Muscle layer of colon (tissue), 2 donors: ENCODE measurements around the gene SLC25A23.

ENCODE experiments used
- H3K27ac ChIP-seq: one replicate; pipeline ENCODE4 v1.7.0; 2013; ENCODE audit warnings: low read depth, mild to moderate bottlenecking, low read length, moderate library complexity
- H3K27me3 ChIP-seq, 2 donors: one replicate each; pipeline ENCODE4 v1.7.0; 2013; ENCODE audit warnings: low read length in 2 of 2, mild to moderate bottlenecking in 2 of 2; ENCODE audit not compliant: insufficient read depth in 2 of 2, control insufficient read depth in 1 of 2
- H3K36me3 ChIP-seq: one replicate; pipeline ENCODE4 v1.7.0; 2013; ENCODE audit warnings: mild to moderate bottlenecking, low read length; ENCODE audit not compliant: insufficient read depth
- H3K4me1 ChIP-seq: one replicate; pipeline ENCODE4 v1.7.0; 2013; ENCODE audit warnings: mild to moderate bottlenecking, low read length; ENCODE audit not compliant: insufficient read depth
- H3K4me3 ChIP-seq, 2 donors: one replicate each; pipeline ENCODE4 v1.7.0; 2013; ENCODE audit warnings: low read length in 2 of 2, low read depth in 1 of 2, mild to moderate bottlenecking in 1 of 2, moderate library complexity in 1 of 2
- H3K9ac ChIP-seq: one replicate; pipeline ENCODE4 v1.7.0; 2013; ENCODE audit warnings: low read length
- H3K9me3 ChIP-seq: one replicate; pipeline ENCODE4 v1.7.0; 2013; ENCODE audit warnings: mild to moderate bottlenecking, low read length
- donor health status: abdominal sarcoma.
- donor health status: Adenocarcinoma of cecum.

The SLC25A23 gene

GRCh38 chr19:6476896-6477431, 17.4 kb upstream of the SLC25A23 start:
- peaks cover 10 to 23% of the 10 kb centered on the region in 2 donors for H3K27me3 ChIP-seq
- H3K9ac ChIP-seq: no peak overlapping the region
- no peaks in the 10 kb centered on the region for H3K36me3 ChIP-seq
- no peak overlapping the region for H3K4me3 ChIP-seq
- peaks cover 6% of the 10 kb centered on the region for H3K4me1 ChIP-seq
- H3K9me3 ChIP-seq: no peaks in the 10 kb centered on the region
- no peak overlapping the region for H3K27ac ChIP-seq

GRCh38 chr19:6476155-6476895, 16.7 kb upstream of the SLC25A23 start:
- Histone ChIP-seq H3K27me3 (peaks cover 10 to 23% of the 10 kb centered on the region in 2 donors), H3K27ac (no peak overlapping the region), H3K4me1 (peaks cover 6% of the 10 kb centered on the region), H3K36me3 (no peaks in the 10 kb centered on the region), H3K9me3 (no peaks in the 10 kb centered on the region), H3K9ac (no peak overlapping the region), H3K4me3 (no peak overlapping the region)

DNA sequence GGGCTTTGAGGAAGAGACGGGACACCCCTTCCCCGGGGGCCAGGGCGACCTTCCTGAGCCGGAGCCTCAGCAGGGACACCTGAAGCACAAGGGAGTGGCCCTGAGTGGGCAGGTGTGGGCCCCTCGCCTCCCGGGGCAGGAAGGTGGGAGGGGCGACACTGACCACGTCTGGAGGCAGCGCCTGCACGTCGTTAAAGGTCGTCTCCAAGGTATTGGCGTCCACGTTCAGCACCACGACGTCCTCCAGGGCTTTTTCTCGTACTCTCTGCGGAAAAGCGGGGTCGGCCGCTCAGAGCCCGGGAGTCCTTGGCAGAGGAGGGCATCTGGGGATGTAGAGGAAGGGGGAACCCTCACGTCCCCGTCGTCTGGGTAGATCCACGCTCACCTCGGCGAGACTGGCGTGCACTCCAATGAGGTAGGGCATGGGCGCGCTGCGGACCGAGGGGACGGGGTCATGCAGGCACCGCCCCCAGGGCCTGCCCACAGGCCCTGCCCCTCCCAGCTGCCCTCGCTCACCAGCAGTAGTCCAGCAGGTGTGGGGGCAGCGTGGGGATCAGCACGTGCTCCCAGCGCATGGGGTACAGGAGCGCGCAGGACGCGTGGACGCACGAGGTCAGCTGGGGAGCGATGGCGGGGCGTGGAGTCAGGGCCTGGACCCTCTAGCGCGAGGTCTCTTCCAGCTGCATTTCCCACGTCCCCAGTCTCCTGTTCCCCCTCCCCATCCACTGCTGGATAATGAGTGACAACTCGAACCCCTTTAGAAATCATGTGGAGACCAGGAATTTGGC, 15.9 kb upstream of the SLC25A23 start:
- Histone ChIP-seq H3K9me3 (no peaks in the 10 kb centered on the region), H3K4me1 (peaks cover 6% of the 10 kb centered on the region), H3K9ac (no peak overlapping the region), H3K4me3 (no peak overlapping the region), H3K27ac (no peak overlapping the region), H3K36me3 (no peaks in the 10 kb centered on the region), H3K27me3 (peaks cover 10 to 23% of the 10 kb centered on the region in 2 donors)

DNA sequence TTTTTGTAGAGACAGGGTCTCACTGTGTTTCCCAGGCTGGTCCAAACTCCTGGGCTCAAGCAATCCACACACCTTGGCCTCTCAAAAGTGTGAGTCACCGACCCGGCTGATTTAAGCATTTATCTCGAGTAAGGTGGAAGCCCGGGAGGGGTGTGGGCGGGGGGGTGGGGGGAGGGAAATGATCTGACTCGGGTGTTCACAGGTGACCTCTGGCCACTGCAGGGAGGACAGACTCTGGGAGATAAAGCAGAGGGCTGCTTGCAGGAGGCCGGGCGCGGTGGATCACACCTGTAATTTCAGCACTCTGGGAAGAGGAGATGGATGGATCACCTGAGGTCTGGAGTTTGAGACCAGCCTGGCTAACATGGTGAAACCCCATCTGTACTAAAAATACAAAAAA, 14.1 kb upstream of the SLC25A23 start:
- H3K9me3 ChIP-seq: no peaks in the 10 kb centered on the region
- H3K4me3 ChIP-seq: no peak overlapping the region
- H3K9ac ChIP-seq: no peak overlapping the region
- H3K4me1 ChIP-seq: peaks cover 6% of the 10 kb centered on the region
- no peak overlapping the region for H3K27ac ChIP-seq
- no peaks in the 10 kb centered on the region for H3K36me3 ChIP-seq
- H3K27me3 ChIP-seq: peaks cover 10 to 23% of the 10 kb centered on the region in 2 donors

DNA sequence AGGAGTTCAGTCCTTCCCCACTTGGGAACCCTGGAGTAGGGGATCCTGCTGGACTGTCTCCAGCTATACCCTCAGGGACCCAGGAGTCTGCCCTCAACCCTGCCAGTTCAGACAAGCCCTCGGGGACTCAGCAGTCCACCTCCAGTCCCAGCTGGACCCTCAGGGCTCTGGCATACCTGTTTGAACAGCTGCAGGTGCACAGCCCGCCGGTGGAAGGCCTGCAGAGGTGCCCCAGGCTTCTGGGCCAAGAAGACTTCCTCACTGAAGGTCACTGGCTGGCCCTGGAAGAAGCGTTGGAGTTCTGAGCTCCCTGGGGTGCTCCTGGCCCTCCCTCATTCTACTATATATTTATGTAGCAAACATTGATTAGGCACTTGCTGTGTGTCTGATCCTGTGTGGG, 13.1 kb upstream of the SLC25A23 start:
- Histone ChIP-seq H3K27me3 (peaks cover 10 to 23% of the 10 kb centered on the region in 2 donors), H3K27ac (no peak overlapping the region), H3K4me1 (peaks cover 6% of the 10 kb centered on the region)

DNA sequence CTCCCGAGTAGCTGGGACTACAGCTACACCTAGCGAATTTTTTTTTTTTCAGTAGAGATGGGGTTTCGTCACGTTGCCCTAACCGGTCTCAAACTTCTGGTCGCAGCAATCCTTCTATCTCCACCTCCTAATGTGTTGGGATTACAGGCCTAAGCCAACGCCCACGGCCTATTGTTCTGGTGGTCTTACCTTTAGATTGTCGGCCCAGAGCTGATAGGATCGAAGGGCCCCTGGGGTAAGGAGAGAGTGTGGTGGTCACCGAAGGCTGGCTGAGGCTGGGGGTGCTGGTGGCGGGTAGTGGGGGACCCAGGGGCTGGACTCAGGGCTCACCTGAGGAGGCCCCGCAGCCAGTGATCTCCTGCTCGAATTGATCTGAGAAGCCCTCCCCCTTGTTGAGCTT, 11.5 kb upstream of the SLC25A23 start:
- H3K27ac ChIP-seq: no peak overlapping the region
- peaks cover under 1% of the 10 kb centered on the region for H3K4me1 ChIP-seq
- peaks cover 4 to 11% of the 10 kb centered on the region in 2 donors for H3K27me3 ChIP-seq
- H3K9ac ChIP-seq: no peak overlapping the region
- no peak overlapping the region for H3K4me3 ChIP-seq
- no peaks in the 10 kb centered on the region for H3K9me3 ChIP-seq
- no peaks in the 10 kb centered on the region for H3K36me3 ChIP-seq

More for the DNA sequence above, 13.1 kb upstream of the SLC25A23 start:
- no peaks in the 10 kb centered on the region for H3K9me3 ChIP-seq
- H3K4me3 ChIP-seq: no peak overlapping the region
- no peaks in the 10 kb centered on the region for H3K36me3 ChIP-seq
- no peak overlapping the region for H3K9ac ChIP-seq

- peaks cover 0 to 4% of the 10 kb centered on the region in 2 donors for H3K27me3 ChIP-seq
- no peaks in the 10 kb centered on the region for H3K9me3 ChIP-seq
- H3K36me3 ChIP-seq: no peaks in the 10 kb centered on the region
- H3K4me3 ChIP-seq: no peak overlapping the region
- no peak overlapping the region for H3K9ac ChIP-seq
- H3K27ac ChIP-seq: no peak overlapping the region
- H3K4me1 ChIP-seq: no peaks in the 10 kb centered on the region
Measured at GRCh38 chr19:6470173-6470572, 10.6 kb upstream of the SLC25A23 start.

GRCh38 chr19:6467384-6467783, 7.8 kb upstream of the SLC25A23 start:
- Histone ChIP-seq H3K9ac (no peak overlapping the region), H3K36me3 (no peaks in the 10 kb centered on the region), H3K4me1 (no peaks in the 10 kb centered on the region), H3K27ac (no peak overlapping the region), H3K4me3 (no peak overlapping the region), H3K27me3 (peaks cover 0 to 22% of the 10 kb centered on the region in 2 donors), H3K9me3 (no peaks in the 10 kb centered on the region)

GRCh38 chr19:6466526-6467248, 7.1 kb upstream of the SLC25A23 start:
- H3K9ac ChIP-seq: no peak overlapping the region
- H3K9me3 ChIP-seq: no peaks in the 10 kb centered on the region
- no peak overlapping the region for H3K4me3 ChIP-seq
- H3K27ac ChIP-seq: no peak overlapping the region
- peaks cover 0 to 22% of the 10 kb centered on the region in 2 donors for H3K27me3 ChIP-seq
- no peaks in the 10 kb centered on the region for H3K36me3 ChIP-seq
- H3K4me1 ChIP-seq: no peaks in the 10 kb centered on the region

DNA sequence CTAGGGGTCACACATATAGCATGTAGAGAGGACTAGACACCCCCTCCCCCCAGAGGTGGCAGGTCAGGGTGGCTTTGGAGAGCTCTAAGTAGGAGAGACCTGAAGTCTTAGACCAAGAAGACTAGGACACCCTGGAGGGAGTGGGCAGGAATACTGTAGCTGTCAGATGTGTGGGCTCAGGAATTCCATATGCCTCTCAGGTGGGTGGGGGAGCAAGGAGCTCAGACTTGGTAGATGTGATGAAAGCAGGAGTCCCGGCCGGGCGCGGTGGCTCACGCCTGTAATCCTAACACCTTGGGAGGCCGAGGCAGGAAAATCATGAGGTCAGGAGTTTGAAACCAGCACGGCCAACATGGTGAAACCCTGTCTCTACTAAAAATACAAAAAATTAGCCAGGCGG, 6.1 kb upstream of the SLC25A23 start:
- Histone ChIP-seq H3K27me3 (peaks cover 0 to 22% of the 10 kb centered on the region in 2 donors), H3K4me3 (no peak overlapping the region), H3K27ac (no peak overlapping the region), H3K9ac (no peak overlapping the region), H3K36me3 (no peaks in the 10 kb centered on the region), H3K4me1 (no peaks in the 10 kb centered on the region), H3K9me3 (no peaks in the 10 kb centered on the region)

DNA sequence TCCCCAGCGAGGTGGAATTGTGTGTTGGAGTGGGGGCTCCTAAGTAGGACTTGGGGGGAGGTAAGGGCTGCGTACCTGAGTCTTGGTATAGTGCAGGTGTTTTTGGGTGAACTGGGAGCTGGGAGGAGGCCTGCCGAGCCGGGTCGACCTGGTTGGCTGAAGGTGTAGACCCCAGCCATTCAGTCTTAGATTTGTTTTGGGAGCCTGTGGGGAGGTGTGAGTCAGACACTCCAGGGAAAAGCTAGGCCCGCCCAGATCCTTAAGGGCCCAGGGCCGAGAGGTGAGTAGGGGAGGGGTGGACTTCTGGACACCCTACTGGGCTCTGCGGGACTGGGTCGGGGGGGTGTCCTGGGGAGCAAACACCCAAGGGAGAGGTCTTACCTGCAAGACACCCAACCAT, 5.4 kb upstream of the SLC25A23 start:
- no peak overlapping the region for H3K4me3 ChIP-seq
- no peak overlapping the region for H3K9ac ChIP-seq
- no peaks in the 10 kb centered on the region for H3K36me3 ChIP-seq
- H3K9me3 ChIP-seq: no peaks in the 10 kb centered on the region
- no peaks in the 10 kb centered on the region for H3K4me1 ChIP-seq
- H3K27ac ChIP-seq: no peak overlapping the region
- H3K27me3 ChIP-seq: peaks cover 0 to 22% of the 10 kb centered on the region in 2 donors
